ENCODE measurements around the gene WWOX. TPM values are rescaled to one million over a fixed set of nuclear protein-coding genes. Genes with fewer than 3 reads are reported as not detected.

The WWOX gene
- total RNA-seq, 1 donor from 2014 or later = 19.2 TPM

- no peaks in the 10 kb centered on the region for H3K27me3 ChIP-seq (ENCODE audit: low read depth)
- no peak for TF ChIP-seq CTCF (IDR thresholded peaks at IDR 0.05)
- H3K4me3 ChIP-seq = no peak overlapping the region
- no peak overlapping the region for H3K27ac ChIP-seq
- intact Hi-C loops (cut with DNase I) = no loop called here
- ATAC-seq (no peak), DNase-seq (no peak)
- no peaks in the 10 kb centered on the region for H3K36me3 ChIP-seq
- no peaks in the 10 kb centered on the region for H3K9me3 ChIP-seq
- no peaks in the 10 kb centered on the region for H3K4me1 ChIP-seq
Observed at GRCh38 chr16:79004309-79004708, 904.9 kb downstream of the WWOX start.

- Histone ChIP-seq H3K36me3 (no peaks in the 10 kb centered on the region), H3K4me1 (no peaks in the 10 kb centered on the region), H3K4me3 (no peak overlapping the region), H3K27me3 (ENCODE audit: low read depth) (no peaks in the 10 kb centered on the region), H3K9me3 (no peaks in the 10 kb centered on the region), H3K27ac (no peak overlapping the region)
- TF ChIP-seq CTCF (IDR thresholded peaks at IDR 0.05) = no peak
- DNase-seq = no peak
- ATAC-seq = no peak
- intact Hi-C loops (cut with DNase I) = no loop called here
Observed at GRCh38 chr16:79005096-79005495, 905.6 kb downstream of the WWOX start.

GRCh38 chr16:79006206-79006605 is 906.8 kb downstream of the WWOX start:
- H3K27ac ChIP-seq = no peak overlapping the region
- H3K36me3 ChIP-seq = no peaks in the 10 kb centered on the region
- no peaks in the 10 kb centered on the region for H3K27me3 ChIP-seq (ENCODE audit: low read depth)
- no peaks in the 10 kb centered on the region for H3K9me3 ChIP-seq
- no peak for TF ChIP-seq CTCF (IDR thresholded peaks at IDR 0.05)
- intact Hi-C loops (cut with DNase I) = no loop called here
- no peaks in the 10 kb centered on the region for H3K4me1 ChIP-seq
- ATAC-seq (no peak), DNase-seq (no peak)
- no peak overlapping the region for H3K4me3 ChIP-seq

- H3K9me3 ChIP-seq = no peaks in the 10 kb centered on the region
- no peaks in the 10 kb centered on the region for H3K36me3 ChIP-seq
- H3K27me3 ChIP-seq (ENCODE audit: low read depth) = no peaks in the 10 kb centered on the region
- ATAC-seq (peak in 1 of 2 donors; percentile 54), DNase-seq (no peak)
- no peak for TF ChIP-seq CTCF (IDR thresholded peaks at IDR 0.05)
- no peaks in the 10 kb centered on the region for H3K4me1 ChIP-seq
- no peak overlapping the region for H3K4me3 ChIP-seq
- intact Hi-C loops (cut with DNase I) = no loop called here
- H3K27ac ChIP-seq = no peak overlapping the region
Observed at GRCh38 chr16:79006765-79007164, 907.3 kb downstream of the WWOX start.

GRCh38 chr16:79007614-79008013 is 908.2 kb downstream of the WWOX start:
- Histone ChIP-seq H3K9me3 (no peaks in the 10 kb centered on the region), H3K4me1 (no peaks in the 10 kb centered on the region), H3K27me3 (ENCODE audit: low read depth) (no peaks in the 10 kb centered on the region), H3K4me3 (no peak overlapping the region), H3K36me3 (no peaks in the 10 kb centered on the region), H3K27ac (no peak overlapping the region)
- DNase-seq (no peak), ATAC-seq (no peak)
- no peak for TF ChIP-seq CTCF (IDR thresholded peaks at IDR 0.05)
- intact Hi-C loops (cut with DNase I) = no loop called here

Measured in lower lobe of right lung (tissue), 2 donors.